Measurements from ENCODE around the gene ARHGAP22. TPM values are rescaled to one million over a fixed set of nuclear protein-coding genes. Genes with fewer than 3 reads are reported as not detected.

ARHGAP22 gene
- polyA plus RNA-seq, 1 donor from 2014 or later: 0.15 TPM

DNA sequence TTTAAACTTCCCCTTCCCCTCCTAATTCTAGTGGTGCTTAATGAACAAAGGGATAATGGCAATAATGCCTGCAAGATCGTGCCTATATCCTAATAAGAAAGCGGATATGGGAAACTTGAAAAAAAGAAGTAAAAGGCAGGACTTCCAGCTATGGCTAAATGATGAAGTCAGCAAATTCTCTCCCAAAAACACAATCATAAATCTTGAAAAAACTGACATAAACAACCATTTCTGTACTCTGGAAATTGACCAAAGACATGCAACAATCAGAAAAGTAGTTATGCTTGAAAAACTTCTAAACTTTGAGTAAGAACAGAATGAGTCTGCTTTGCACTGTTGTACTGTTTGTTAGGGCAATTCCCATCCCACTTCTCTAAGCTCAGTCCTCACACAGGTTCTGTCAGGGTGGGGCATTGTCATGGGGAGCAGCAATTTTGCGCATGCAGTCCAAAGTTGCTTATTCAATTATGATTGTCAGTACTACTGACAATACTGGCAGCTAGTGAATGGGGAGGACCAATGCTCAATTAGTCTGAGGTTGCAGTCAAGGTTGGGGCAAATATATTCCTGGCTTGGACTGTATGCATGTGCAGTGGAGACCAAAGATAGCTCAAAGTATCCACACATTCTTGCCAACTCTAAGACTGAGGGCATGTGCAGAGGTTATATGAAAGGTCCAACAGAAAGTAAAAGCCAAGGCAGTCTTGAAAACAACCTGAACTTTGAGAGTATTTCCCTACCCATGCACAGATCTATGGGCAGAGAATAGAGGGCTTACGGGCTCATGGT lies 34.1 kb upstream of the ARHGAP22 start:
- H3K79me2 ChIP-seq (replicated peaks; ENCODE audit: insufficient read depth, low read length): no peaks in the 10 kb centered on the region
- H4K20me1 ChIP-seq (ENCODE audit: insufficient read depth): no peaks in the 10 kb centered on the region
- H3K27ac ChIP-seq (ENCODE audit: low read length): no peak overlapping the region
- no peak for TF ChIP-seq TAF1 (IDR thresholded peaks at IDR 0.05; ENCODE audit: low read depth)
- TF ChIP-seq POLR2AphosphoS5 (IDR thresholded peaks at IDR 0.05): no peak
- no peak for TF ChIP-seq SMC3 (conservative IDR thresholded peaks at IDR 0.05; ENCODE audit: poor library complexity)
- TF ChIP-seq MXI1 (conservative IDR thresholded peaks at IDR 0.05; ENCODE audit: poor library complexity, severe bottlenecking): no peak
- no peaks in the 10 kb centered on the region for H3K36me3 ChIP-seq (ENCODE audit: insufficient read depth, low read length)
- no peaks in the 10 kb centered on the region for H3K27me3 ChIP-seq (ENCODE audit: insufficient read depth, low read depth, low read length)
- no peak overlapping the region for H2AFZ ChIP-seq (ENCODE audit: low read depth, low read length)
- no peaks in the 10 kb centered on the region for H3K9me3 ChIP-seq (ENCODE audit: low read length)
- no peak overlapping the region for H3K9ac ChIP-seq (ENCODE audit: low read length)
- H3K4me3 ChIP-seq (ENCODE audit: low read length): no peak overlapping the region
- H3F3A ChIP-seq (ENCODE audit: insufficient read depth, low read length, poor library complexity, severe bottlenecking): no peaks in the 10 kb centered on the region
- H3K9me2 ChIP-seq (ENCODE audit: insufficient read depth, low read length): no peaks in the 10 kb centered on the region
- H3K4me2 ChIP-seq (ENCODE audit: low read length): no peak overlapping the region

DNA sequence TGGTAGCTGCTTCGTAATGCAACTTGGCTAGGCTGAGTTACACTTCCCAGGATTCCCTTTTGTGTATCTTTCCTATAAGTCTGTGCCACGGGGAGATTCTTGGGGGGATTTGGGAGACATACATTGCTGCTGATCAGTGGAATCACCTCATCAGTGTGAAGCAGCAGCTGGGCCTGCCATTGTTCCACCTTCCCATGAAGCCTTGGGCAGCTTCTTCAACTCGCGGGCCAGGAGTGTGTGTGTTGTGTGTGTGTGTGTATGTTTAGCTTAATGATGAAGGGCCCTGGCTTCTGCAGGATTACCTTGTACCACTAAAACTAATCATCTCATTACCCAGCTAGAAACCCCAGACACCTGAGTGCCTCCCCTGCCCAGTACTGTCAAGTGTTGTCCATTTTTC lies 33.3 kb upstream of the ARHGAP22 start:
- Histone ChIP-seq H3K9ac (ENCODE audit: low read length) (no peak overlapping the region), H3K9me3 (ENCODE audit: low read length) (no peaks in the 10 kb centered on the region), H3F3A (ENCODE audit: insufficient read depth, low read length, poor library complexity, severe bottlenecking) (no peaks in the 10 kb centered on the region), H4K20me1 (ENCODE audit: insufficient read depth) (no peaks in the 10 kb centered on the region), H3K27me3 (ENCODE audit: insufficient read depth, low read depth, low read length) (no peaks in the 10 kb centered on the region), H3K9me2 (ENCODE audit: insufficient read depth, low read length) (no peaks in the 10 kb centered on the region), H3K4me2 (ENCODE audit: low read length) (no peak overlapping the region), H3K27ac (ENCODE audit: low read length) (no peak overlapping the region), H2AFZ (ENCODE audit: low read depth, low read length) (no peak overlapping the region), H3K4me3 (ENCODE audit: low read length) (no peak overlapping the region), H3K36me3 (ENCODE audit: insufficient read depth, low read length) (no peaks in the 10 kb centered on the region), H3K79me2 (replicated peaks; ENCODE audit: insufficient read depth, low read length) (no peaks in the 10 kb centered on the region)
- TF ChIP-seq EZH2 (IDR thresholded peaks at IDR 0.05; ENCODE audit: borderline replicate concordance, insufficient read depth, low read length, poor library complexity, severe bottlenecking): no peak
- TF ChIP-seq TAF1 (IDR thresholded peaks at IDR 0.05; ENCODE audit: low read depth): no peak
- TF ChIP-seq, protein P1, sequence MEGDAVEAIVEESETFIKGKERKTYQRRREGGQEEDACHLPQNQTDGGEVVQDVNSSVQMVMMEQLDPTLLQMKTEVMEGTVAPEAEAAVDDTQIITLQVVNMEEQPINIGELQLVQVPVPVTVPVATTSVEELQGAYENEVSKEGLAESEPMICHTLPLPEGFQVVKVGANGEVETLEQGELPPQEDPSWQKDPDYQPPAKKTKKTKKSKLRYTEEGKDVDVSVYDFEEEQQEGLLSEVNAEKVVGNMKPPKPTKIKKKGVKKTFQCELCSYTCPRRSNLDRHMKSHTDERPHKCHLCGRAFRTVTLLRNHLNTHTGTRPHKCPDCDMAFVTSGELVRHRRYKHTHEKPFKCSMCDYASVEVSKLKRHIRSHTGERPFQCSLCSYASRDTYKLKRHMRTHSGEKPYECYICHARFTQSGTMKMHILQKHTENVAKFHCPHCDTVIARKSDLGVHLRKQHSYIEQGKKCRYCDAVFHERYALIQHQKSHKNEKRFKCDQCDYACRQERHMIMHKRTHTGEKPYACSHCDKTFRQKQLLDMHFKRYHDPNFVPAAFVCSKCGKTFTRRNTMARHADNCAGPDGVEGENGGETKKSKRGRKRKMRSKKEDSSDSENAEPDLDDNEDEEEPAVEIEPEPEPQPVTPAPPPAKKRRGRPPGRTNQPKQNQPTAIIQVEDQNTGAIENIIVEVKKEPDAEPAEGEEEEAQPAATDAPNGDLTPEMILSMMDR (IDR thresholded peaks at IDR 0.05; ENCODE audit: poor library complexity, severe bottlenecking): no peak
- TF ChIP-seq, protein P2, sequence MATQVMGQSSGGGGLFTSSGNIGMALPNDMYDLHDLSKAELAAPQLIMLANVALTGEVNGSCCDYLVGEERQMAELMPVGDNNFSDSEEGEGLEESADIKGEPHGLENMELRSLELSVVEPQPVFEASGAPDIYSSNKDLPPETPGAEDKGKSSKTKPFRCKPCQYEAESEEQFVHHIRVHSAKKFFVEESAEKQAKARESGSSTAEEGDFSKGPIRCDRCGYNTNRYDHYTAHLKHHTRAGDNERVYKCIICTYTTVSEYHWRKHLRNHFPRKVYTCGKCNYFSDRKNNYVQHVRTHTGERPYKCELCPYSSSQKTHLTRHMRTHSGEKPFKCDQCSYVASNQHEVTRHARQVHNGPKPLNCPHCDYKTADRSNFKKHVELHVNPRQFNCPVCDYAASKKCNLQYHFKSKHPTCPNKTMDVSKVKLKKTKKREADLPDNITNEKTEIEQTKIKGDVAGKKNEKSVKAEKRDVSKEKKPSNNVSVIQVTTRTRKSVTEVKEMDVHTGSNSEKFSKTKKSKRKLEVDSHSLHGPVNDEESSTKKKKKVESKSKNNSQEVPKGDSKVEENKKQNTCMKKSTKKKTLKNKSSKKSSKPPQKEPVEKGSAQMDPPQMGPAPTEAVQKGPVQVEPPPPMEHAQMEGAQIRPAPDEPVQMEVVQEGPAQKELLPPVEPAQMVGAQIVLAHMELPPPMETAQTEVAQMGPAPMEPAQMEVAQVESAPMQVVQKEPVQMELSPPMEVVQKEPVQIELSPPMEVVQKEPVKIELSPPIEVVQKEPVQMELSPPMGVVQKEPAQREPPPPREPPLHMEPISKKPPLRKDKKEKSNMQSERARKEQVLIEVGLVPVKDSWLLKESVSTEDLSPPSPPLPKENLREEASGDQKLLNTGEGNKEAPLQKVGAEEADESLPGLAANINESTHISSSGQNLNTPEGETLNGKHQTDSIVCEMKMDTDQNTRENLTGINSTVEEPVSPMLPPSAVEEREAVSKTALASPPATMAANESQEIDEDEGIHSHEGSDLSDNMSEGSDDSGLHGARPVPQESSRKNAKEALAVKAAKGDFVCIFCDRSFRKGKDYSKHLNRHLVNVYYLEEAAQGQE (IDR thresholded peaks at IDR 0.05; ENCODE audit: borderline replicate concordance): no peak
- no peak for TF ChIP-seq POLR2AphosphoS5 (IDR thresholded peaks at IDR 0.05)
- TF ChIP-seq EP300 (conservative IDR thresholded peaks at IDR 0.05; ENCODE audit: poor library complexity, severe bottlenecking): no peak
- no peak for TF ChIP-seq SMC3 (conservative IDR thresholded peaks at IDR 0.05; ENCODE audit: poor library complexity)
- TF ChIP-seq MXI1 (conservative IDR thresholded peaks at IDR 0.05; ENCODE audit: poor library complexity, severe bottlenecking): no peak
- no peak for TF ChIP-seq RAD21 (conservative IDR thresholded peaks at IDR 0.05)

Measured in neural cell (in vitro differentiated cells).